Uterus (tissue), 4 donors: Measurements from ENCODE around the gene CRMP1. TPM values are rescaled to one million over a fixed set of nuclear protein-coding genes. Genes with fewer than 3 reads are reported as not detected.

Experiments
- DNase-seq, 2 donors: peaks; one replicate each; pipeline ENCODE4 v3.0.0-alpha.2; 2019 to 2020
- H3K27ac ChIP-seq, 2 donors: fragments of 200-600 bp; sonication (generic); 1 replicate in 1 of 2; 2 replicates in 1 of 2; pipeline ENCODE4 v1.5.1; 2016 to 2018
- H3K27me3 ChIP-seq, 2 donors: fragments of 200-600 bp; sonication (generic); one replicate each; pipeline ENCODE4 v1.5.1; 2018 to 2019; ENCODE audit warnings: control low read depth in 1 of 2
- H3K36me3 ChIP-seq, 2 donors: fragments of 200-600 bp; sonication (generic); one replicate each; pipeline ENCODE4 v1.5.1; 2019; ENCODE audit warnings: control low read depth in 1 of 2
- H3K4me1 ChIP-seq, 2 donors: fragments of 200-600 bp; sonication (generic); one replicate each; pipeline ENCODE4 v1.5.1; 2018 to 2019; ENCODE audit warnings: control low read depth in 1 of 2
- H3K4me3 ChIP-seq, 2 donors: fragments of 200-600 bp; sonication (generic); 1 replicate in 1 of 2; 2 replicates in 1 of 2; pipeline ENCODE4 v1.5.1; 2018 to 2019; ENCODE audit warnings: mild to moderate bottlenecking in 1 of 2
- H3K9me3 ChIP-seq, 2 donors: fragments of 200-600 bp; sonication (generic); one replicate each; pipeline ENCODE4 v1.5.1; 2019; ENCODE audit warnings: control low read depth in 1 of 2
- POLR2A ChIP-seq, 2 donors: fragments of 450-650 bp; IDR thresholded peaks; one replicate each; pipeline ENCODE4 v1.6.1; 2016; ENCODE audit warnings: antibody characterized with exemption in 2 of 2, mild to moderate bottlenecking in 1 of 2, moderate library complexity in 1 of 2
- intact Hi-C: fragments of 100-400 bp; cut with DNase I; formaldehyde crosslinking; loops from one replicate; pipeline ENCODE4 v1.15.1; 2023; ENCODE audit warnings: low total_unique reads
- total RNA-seq, 4 donors: library from RNA; depleted of rRNA in 3 of 4; stranded (reverse); fragments of >200 nt in 3 of 4; gene quantifications; one replicate each; pipeline versions ENCODE4 v1.1.0 to v1.2.4, GENCODE V29; 2014 to 2023
- TF ChIP-seq, protein P1 (sequence below), 4 experiments: fragments of 200-600 bp in 2 of 4; fragments of 450-650 bp in 2 of 4; sonication (generic) in 2 of 4; IDR thresholded peaks; one replicate each; pipeline ENCODE4 v1.5.1; 2016 to 2019; ENCODE audit warnings: antibody characterized with exemption in 4 of 4, mild to moderate bottlenecking in 2 of 4, moderate library complexity in 1 of 4
- donor health status: DM: yes; HTN: yes; CAD: no.

The CRMP1 gene
- 10 to 100 TPM in 1 of 4 donors, 1 to 10 TPM in 2, under 1 TPM in 1; 0.59 to 42.8 (median 2.3) TPM for total RNA-seq

- Histone ChIP-seq H3K27me3 (peaks cover 29 to 35% of the 10 kb centered on the region in 2 donors), H3K4me1 (peaks cover 0 to 6% of the 10 kb centered on the region in 2 donors), H3K4me3 (no peak within 1 kb of the TSS)
Measured at GRCh38 chr4:5893004-5893580, at the start of gene CRMP1. TSS of gene CRMP1 (minus strand) at chr4:5893086. CDS start at chr4:5892969, 117 bp downstream.

GRCh38 chr4:5941601-5942000, 48.7 kb upstream of the CRMP1 start:
- H3K27ac ChIP-seq = no peak overlapping the region
- no peaks in the 10 kb centered on the region for H3K4me1 ChIP-seq
- H3K9me3 ChIP-seq = no peaks in the 10 kb centered on the region
- DNase-seq = no peak
- no peaks in the 10 kb centered on the region for H3K36me3 ChIP-seq
- intact Hi-C loops = no loop called here
- no peak overlapping the region for H3K4me3 ChIP-seq
- no peak for TF ChIP-seq POLR2A (IDR thresholded peaks at IDR 0.05)
- H3K27me3 ChIP-seq = no peaks in the 10 kb centered on the region

More at GRCh38 chr4:5893004-5893580, at the start of gene CRMP1:
- Histone ChIP-seq H3K9me3 (no peaks in the 10 kb centered on the region), H3K27ac (no peak within 1 kb of the TSS), H3K36me3 (no peaks in the 10 kb centered on the region)
- intact Hi-C loops = no loop called here
- no peak for TF ChIP-seq POLR2A (IDR thresholded peaks at IDR 0.05)
- TF ChIP-seq, protein P1, sequence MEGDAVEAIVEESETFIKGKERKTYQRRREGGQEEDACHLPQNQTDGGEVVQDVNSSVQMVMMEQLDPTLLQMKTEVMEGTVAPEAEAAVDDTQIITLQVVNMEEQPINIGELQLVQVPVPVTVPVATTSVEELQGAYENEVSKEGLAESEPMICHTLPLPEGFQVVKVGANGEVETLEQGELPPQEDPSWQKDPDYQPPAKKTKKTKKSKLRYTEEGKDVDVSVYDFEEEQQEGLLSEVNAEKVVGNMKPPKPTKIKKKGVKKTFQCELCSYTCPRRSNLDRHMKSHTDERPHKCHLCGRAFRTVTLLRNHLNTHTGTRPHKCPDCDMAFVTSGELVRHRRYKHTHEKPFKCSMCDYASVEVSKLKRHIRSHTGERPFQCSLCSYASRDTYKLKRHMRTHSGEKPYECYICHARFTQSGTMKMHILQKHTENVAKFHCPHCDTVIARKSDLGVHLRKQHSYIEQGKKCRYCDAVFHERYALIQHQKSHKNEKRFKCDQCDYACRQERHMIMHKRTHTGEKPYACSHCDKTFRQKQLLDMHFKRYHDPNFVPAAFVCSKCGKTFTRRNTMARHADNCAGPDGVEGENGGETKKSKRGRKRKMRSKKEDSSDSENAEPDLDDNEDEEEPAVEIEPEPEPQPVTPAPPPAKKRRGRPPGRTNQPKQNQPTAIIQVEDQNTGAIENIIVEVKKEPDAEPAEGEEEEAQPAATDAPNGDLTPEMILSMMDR (IDR thresholded peaks at IDR 0.05) = no peak
- no peak for DNase-seq

- H3K27me3 ChIP-seq = no peaks in the 10 kb centered on the region
- H3K36me3 ChIP-seq = no peaks in the 10 kb centered on the region
- no peaks in the 10 kb centered on the region for H3K4me1 ChIP-seq
- H3K4me3 ChIP-seq = no peak overlapping the region
- intact Hi-C loops = no loop called here
- no peak for TF ChIP-seq POLR2A (IDR thresholded peaks at IDR 0.05)
- TF ChIP-seq, protein P1 (IDR thresholded peaks at IDR 0.05) = no peak
- no peaks in the 10 kb centered on the region for H3K9me3 ChIP-seq
- DNase-seq = no peak
- no peak overlapping the region for H3K27ac ChIP-seq
Measured at GRCh38 chr4:5940470-5941203, 47.8 kb upstream of the CRMP1 start.

GRCh38 chr4:5933996-5934831, 41.3 kb upstream of the CRMP1 start:
- intact Hi-C loops = no loop called here
- Histone ChIP-seq H3K9me3 (no peaks in the 10 kb centered on the region), H3K4me1 (no peaks in the 10 kb centered on the region), H3K4me3 (no peak overlapping the region), H3K36me3 (no peaks in the 10 kb centered on the region), H3K27ac (no peak overlapping the region), H3K27me3 (no peaks in the 10 kb centered on the region)
- no peak for DNase-seq
- no peak for TF ChIP-seq POLR2A (IDR thresholded peaks at IDR 0.05)
- TF ChIP-seq, protein P1 (IDR thresholded peaks at IDR 0.05) = no peak

- intact Hi-C loops = no loop called here
- Histone ChIP-seq H3K9me3 (no peaks in the 10 kb centered on the region), H3K27ac (no peak overlapping the region), H3K36me3 (no peaks in the 10 kb centered on the region), H3K4me3 (no peak overlapping the region), H3K27me3 (no peaks in the 10 kb centered on the region), H3K4me1 (no peaks in the 10 kb centered on the region)
- TF ChIP-seq, protein P1 (IDR thresholded peaks at IDR 0.05) = no peak
- TF ChIP-seq POLR2A (IDR thresholded peaks at IDR 0.05) = no peak
- DNase-seq = no peak
Measured at GRCh38 chr4:5933116-5933515, 40.2 kb upstream of the CRMP1 start.
